Right hindlimb (tissue), 1 donor: ENCODE measurements around the gene CEACAM16.
"Not testable (repeated sequence)": the region's sequence is repeated elsewhere in the genome, so short reads cannot be mapped to it uniquely, and the experiment has no call there.

Experiments used
- DNase-seq: peaks from one replicate; pipeline ENCODE4 v3.0.0-alpha.2; 2018

Gene CEACAM16

DNA sequence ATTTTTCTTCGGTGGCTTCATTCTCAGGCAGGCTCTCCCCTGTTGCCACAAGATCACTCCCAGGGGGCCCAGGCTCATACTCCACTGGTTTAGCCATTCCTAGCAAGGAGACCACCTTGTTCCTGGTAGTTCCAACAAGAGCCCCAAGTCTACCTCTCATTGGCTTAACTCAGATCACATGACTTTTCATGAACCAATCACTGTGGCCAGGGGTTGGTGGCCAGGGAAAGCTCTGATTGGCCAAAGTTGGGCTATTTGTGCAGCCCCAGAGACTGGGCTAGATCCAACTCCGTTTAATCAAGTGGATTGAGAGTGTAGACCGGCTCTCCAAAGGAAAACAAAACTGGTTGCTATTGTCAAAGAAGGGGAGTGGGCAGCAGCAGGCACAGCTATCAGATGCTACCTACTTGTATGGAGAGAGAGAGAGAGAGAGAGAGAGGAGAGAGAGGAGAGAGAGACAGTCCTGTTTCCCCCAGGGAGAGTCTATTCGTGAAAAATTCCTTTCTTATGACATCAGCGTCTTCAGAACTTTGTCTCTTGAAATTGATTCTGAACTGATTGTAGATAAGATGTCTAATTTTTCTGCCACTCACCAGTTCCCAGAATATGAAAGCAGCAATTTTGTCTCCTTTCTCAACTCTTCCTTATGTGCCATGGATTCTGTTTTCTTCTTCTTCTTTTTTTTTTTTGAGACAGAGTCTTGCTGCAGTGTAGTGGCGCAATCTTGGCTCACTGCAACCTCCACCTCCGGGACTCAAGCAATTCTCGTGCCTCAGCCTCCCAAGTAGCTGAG is 21.7 kb upstream of the CEACAM16 start:
- DNase-seq = no peak

GRCh38 chr19:44680536-44680935 is 18.4 kb upstream of the CEACAM16 start:
- DNase-seq = no peak

GRCh38 chr19:44681992-44682790 is 16.8 kb upstream of the CEACAM16 start:
- no peak for DNase-seq

DNA sequence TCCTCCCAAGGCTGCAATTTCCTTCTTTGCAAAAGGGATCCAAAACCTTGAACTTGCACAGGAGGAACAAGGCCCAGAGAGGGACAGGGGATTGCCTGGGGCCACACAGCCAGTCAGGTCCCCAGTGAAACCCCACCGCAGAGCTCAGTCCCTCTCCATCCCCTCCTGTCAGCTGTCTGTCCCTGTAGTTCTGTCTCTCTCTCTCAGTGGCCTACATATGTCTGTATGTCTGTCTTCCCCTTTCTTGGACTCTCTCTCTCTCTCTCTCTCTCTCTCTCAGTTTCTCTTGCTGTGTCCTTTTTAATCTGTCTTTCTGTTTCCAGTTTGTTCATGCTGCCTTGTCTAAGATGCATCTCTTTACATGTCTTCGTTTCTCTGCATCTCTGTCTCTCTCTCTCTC is 16.1 kb upstream of the CEACAM16 start:
- DNase-seq = no peak

GRCh38 chr19:44683434-44684210 is 15.3 kb upstream of the CEACAM16 start:
- DNase-seq = no peak

GRCh38 chr19:44684396-44684795 is 14.6 kb upstream of the CEACAM16 start:
- not testable (repeated sequence) for DNase-seq

DNA sequence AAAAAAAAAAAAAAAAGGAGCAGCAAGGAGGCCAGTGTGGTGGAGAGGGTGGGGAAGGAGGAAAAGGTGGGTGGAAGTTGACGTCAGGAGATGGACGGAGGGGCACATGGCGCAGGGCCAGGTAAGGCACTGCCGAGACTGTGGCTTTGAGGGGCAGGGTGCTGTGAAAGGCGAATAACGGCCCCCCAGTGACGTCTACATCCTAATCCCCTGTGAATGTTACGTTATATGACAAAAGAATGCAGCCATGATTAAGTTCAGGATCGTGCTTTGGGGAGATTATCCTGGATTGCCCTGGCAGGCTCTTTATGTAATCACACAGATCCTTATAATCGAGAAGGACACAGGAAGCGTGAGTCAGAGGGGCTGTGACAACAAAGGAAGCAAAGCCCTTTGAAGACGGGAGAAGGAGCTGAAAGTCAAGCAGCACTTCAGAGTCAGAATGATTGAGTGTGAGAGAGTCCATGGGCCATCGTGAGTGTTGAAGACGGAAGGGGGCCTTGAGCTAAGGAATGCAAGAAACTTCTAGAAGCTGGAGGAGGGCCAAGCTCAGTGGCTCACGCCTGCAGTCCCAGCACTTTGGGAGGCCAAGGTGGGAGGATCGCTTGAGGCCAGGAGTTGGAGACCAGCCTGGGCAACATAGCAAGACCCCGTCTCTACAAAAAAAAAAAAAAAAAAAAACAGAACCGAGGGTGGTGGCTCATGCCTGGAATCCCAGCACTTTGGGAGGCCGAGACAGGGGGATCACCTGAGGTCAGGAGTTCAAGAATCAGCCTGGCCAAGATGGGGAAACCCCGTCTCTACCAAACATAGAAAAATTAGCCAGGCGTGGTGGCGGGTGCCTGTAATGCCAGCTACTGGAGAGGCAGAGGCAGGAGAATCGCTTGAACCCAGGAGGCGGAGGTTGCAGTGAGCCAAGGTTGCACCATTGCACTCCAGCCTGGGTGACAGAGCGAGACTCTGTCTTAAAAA is 13.8 kb upstream of the CEACAM16 start:
- DNase-seq = no peak

DNA sequence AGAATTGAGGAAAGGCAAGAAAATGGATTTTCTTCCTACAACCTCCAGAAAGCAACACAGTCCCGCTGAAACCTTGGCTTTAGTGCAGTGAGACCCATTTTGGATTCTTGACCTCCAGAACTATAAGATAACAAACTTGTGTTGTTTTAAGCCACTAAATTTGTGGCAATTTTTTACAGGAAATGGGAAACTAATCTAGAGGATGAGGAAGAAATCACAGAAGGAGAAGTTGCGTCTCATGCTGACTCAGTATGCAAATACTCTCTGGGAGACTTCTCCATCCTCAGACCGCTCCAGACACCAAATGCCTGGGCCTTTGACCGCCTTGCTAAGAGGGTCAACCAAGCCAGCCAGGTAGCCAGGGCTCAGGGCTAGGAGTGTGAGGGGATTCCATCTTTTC is 13.1 kb upstream of the CEACAM16 start:
- no peak for DNase-seq

GRCh38 chr19:44686896-44687295 is 12.1 kb upstream of the CEACAM16 start:
- no peak for DNase-seq

GRCh38 chr19:44687888-44688287 is 11.1 kb upstream of the CEACAM16 start:
- DNase-seq = no peak

- DNase-seq = peak; percentile 80
These were observed 9.4 kb upstream of the CEACAM16 start for GRCh38 chr19:44689290-44690130.

GRCh38 chr19:44690131-44690440 is 8.9 kb upstream of the CEACAM16 start:
- DNase-seq = no peak

DNA sequence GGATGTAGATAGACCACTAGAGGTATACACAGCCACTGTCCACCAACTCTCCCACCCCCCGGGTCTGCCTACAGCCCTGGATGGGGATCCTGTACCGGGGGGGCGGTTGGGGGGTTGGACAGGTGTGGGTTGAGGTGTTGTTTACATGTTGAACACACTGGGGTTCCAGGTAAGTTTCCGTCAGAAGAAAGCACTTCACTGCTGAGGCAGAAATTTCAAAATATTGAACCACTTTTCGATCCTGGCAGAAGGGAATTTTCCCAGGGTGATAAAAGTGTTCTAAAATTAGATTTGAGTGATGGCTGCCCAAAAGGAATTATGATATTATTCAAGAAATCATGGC is 6.6 kb upstream of the CEACAM16 start:
- DNase-seq = no peak

DNA sequence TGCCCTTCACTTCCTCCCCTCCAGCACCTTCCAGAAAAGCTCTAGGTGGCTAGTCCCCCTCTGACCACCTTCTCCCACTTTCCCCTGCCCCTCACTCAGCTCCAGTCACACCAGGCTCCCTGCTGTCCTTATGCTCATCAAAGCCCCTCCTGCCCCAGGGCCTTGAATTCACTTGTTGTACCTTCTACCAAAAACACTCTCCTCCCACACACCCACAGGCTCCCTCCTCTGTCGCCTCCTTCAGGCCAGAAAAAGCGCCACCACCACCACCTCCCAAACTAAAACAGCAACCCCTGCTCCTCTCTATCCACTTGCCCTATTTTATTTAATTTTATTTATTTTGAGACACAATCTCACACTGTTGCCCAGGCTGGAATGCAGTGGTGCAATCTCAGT is 4.8 kb upstream of the CEACAM16 start:
- DNase-seq = no peak

- DNase-seq = no peak
These were observed 1.8 kb upstream of the CEACAM16 start for GRCh38 chr19:44696939-44697669.

DNA sequence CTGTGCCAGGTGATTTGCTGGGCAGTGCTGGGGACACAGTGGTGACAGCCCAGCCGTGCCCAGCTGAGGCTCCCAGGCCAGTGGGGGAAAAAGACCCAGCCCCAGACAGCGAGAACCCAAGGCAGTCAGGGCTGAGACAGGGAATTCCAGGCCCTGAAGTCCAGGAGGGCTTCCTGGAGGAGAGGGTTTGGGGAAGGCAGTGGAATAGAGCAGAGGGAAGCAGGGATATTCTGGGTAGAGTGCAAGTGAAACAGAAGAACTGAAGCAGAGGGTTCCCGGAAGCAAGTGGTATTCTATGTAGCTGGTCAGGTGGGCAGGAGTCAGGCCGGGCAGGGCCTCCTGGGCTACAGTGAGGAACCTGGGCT is 1.3 kb upstream of the CEACAM16 start:
- DNase-seq = no peak

GRCh38 chr19:44700547-44700946 is 1.6 kb downstream of the CEACAM16 start:
- no peak for DNase-seq

DNA sequence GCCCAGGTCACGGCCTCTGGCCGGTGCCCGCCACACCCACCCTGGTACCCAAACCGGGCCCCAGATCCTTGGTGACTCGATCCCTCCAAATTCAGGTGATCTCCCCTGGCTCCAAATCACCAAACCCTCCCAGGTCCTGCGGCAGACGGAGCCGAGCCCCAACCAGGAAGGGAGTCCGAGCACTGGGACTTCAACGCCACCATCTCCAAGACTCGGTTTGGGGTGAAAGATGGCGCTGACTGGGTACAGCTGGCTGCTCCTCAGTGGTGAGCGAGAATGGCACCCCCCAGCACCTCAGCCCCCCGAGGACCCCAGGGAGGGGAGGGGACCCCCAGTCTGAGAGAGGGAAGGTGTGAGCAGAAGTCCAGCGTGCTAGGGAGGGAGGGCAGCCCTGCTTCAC is 2.3 kb downstream of the CEACAM16 start:
- DNase-seq = no peak

GRCh38 chr19:44702551-44703176 is 3.7 kb downstream of the CEACAM16 start:
- DNase-seq = no peak

- no peak for DNase-seq
These were observed 4.6 kb downstream of the CEACAM16 start for GRCh38 chr19:44703336-44704078.
